ENCODE results near the gene ELL2. TPM values are rescaled to one million over a fixed set of nuclear protein-coding genes. Genes with fewer than 3 reads are reported as not detected.

Gene ELL2
- total and polyA plus RNA-seq, 2 of the 13 experiments (the other 11 are each of a cell fraction or from before 2014, with no cell fraction given), result 78.9 to 97.1 TPM

DNA sequence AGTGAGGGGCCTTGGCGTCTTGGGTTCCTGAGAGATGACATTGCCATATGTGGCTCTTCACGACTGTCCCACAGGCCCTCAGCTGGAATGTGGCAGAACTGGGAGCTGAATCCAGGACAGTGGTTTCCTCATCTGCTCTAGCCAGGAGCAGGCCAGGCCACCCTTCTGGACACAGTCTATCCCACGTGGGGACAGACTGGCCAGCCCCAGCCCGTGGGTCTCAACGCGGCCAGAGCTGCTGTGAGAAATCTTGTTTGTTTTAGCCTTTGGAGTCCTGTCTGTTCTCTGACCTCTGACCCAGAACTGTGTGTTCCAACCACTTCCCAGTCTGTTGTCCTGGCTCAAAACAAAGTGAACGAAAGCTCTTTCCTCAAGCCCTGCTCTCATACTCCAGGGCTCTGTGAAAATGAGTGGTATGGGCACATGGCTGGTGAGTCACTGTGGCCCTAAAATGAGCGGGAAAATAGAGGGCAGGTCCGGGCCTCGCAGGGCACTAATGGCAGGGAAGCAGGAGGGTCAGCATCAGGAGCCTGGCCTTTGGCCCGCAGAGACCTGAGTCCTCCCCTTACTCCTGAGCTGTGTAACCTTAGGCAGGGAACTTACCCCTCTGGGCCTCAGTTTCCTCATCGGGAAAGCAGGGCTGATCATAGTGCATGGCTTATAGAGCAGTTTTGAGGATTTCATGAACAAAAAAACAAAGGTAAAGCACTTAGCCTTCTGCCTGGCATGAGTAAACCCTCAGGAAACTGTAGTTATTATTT lies 104.3 kb downstream of the ELL2 start (continued):
- TF ChIP-seq FOXM1 (CRISPR knock-in tag; IDR thresholded peaks at IDR 0.05), result no peak
- TF ChIP-seq MBD4 (IDR thresholded peaks at IDR 0.05; ENCODE audit: borderline replicate concordance, low read length), result no peak
- TF ChIP-seq ZSCAN22 (CRISPR knock-in tag; IDR thresholded peaks at IDR 0.05), result no peak; the same call in 1 of the 2 replicates
- TF ChIP-seq, protein P1, sequence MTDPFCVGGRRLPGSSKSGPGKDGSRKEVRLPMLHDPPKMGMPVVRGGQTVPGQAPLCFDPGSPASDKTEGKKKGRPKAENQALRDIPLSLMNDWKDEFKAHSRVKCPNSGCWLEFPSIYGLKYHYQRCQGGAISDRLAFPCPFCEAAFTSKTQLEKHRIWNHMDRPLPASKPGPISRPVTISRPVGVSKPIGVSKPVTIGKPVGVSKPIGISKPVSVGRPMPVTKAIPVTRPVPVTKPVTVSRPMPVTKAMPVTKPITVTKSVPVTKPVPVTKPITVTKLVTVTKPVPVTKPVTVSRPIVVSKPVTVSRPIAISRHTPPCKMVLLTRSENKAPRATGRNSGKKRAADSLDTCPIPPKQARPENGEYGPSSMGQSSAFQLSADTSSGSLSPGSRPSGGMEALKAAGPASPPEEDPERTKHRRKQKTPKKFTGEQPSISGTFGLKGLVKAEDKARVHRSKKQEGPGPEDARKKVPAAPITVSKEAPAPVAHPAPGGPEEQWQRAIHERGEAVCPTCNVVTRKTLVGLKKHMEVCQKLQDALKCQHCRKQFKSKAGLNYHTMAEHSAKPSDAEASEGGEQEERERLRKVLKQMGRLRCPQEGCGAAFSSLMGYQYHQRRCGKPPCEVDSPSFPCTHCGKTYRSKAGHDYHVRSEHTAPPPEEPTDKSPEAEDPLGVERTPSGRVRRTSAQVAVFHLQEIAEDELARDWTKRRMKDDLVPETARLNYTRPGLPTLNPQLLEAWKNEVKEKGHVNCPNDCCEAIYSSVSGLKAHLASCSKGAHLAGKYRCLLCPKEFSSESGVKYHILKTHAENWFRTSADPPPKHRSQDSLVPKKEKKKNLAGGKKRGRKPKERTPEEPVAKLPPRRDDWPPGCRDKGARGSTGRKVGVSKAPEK (CRISPR knock-in tag; IDR thresholded peaks at IDR 0.05; ENCODE audit: borderline replicate concordance), result no peak; the same call in 1 of the 2 replicates
- TF ChIP-seq, protein P2, sequence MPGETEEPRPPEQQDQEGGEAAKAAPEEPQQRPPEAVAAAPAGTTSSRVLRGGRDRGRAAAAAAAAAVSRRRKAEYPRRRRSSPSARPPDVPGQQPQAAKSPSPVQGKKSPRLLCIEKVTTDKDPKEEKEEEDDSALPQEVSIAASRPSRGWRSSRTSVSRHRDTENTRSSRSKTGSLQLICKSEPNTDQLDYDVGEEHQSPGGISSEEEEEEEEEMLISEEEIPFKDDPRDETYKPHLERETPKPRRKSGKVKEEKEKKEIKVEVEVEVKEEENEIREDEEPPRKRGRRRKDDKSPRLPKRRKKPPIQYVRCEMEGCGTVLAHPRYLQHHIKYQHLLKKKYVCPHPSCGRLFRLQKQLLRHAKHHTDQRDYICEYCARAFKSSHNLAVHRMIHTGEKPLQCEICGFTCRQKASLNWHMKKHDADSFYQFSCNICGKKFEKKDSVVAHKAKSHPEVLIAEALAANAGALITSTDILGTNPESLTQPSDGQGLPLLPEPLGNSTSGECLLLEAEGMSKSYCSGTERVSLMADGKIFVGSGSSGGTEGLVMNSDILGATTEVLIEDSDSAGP (CRISPR knock-in tag; IDR thresholded peaks at IDR 0.05; ENCODE audit: borderline replicate concordance), result peak; percentile 62; the same call in 1 of the 2 replicates
- no peak for TF ChIP-seq SETDB1 (CRISPR knock-in tag; IDR thresholded peaks at IDR 0.05; ENCODE audit: borderline replicate concordance)
- no peak for TF ChIP-seq NFE2L2 (IDR thresholded peaks at IDR 0.05; ENCODE audit: low read length)
- no peak for TF ChIP-seq HNRNPUL1 (IDR thresholded peaks at IDR 0.05; ENCODE audit: low read depth, low read length)
- TF ChIP-seq ZNF850 (CRISPR knock-in tag; conservative IDR thresholded peaks at IDR 0.05), result no peak
- TF ChIP-seq, protein P3, sequence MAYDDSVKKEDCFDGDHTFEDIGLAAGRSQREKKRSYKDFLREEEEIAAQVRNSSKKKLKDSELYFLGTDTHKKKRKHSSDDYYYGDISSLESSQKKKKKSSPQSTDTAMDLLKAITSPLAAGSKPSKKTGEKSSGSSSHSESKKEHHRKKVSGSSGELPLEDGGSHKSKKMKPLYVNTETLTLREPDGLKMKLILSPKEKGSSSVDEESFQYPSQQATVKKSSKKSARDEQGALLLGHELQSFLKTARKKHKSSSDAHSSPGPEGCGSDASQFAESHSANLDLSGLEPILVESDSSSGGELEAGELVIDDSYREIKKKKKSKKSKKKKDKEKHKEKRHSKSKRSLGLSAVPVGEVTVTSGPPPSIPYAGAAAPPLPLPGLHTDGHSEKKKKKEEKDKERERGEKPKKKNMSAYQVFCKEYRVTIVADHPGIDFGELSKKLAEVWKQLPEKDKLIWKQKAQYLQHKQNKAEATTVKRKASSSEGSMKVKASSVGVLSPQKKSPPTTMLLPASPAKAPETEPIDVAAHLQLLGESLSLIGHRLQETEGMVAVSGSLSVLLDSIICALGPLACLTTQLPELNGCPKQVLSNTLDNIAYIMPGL (CRISPR knock-in tag; IDR thresholded peaks at IDR 0.05; ENCODE audit: borderline replicate concordance in 1 of 2, low read depth in 1 of 2), result peak; percentile 39 to 41; a peak in 2 of 4 replicates
- no peak for TF ChIP-seq ADNP (CRISPR knock-in tag; IDR thresholded peaks at IDR 0.05)
- TF ChIP-seq, protein P4, sequence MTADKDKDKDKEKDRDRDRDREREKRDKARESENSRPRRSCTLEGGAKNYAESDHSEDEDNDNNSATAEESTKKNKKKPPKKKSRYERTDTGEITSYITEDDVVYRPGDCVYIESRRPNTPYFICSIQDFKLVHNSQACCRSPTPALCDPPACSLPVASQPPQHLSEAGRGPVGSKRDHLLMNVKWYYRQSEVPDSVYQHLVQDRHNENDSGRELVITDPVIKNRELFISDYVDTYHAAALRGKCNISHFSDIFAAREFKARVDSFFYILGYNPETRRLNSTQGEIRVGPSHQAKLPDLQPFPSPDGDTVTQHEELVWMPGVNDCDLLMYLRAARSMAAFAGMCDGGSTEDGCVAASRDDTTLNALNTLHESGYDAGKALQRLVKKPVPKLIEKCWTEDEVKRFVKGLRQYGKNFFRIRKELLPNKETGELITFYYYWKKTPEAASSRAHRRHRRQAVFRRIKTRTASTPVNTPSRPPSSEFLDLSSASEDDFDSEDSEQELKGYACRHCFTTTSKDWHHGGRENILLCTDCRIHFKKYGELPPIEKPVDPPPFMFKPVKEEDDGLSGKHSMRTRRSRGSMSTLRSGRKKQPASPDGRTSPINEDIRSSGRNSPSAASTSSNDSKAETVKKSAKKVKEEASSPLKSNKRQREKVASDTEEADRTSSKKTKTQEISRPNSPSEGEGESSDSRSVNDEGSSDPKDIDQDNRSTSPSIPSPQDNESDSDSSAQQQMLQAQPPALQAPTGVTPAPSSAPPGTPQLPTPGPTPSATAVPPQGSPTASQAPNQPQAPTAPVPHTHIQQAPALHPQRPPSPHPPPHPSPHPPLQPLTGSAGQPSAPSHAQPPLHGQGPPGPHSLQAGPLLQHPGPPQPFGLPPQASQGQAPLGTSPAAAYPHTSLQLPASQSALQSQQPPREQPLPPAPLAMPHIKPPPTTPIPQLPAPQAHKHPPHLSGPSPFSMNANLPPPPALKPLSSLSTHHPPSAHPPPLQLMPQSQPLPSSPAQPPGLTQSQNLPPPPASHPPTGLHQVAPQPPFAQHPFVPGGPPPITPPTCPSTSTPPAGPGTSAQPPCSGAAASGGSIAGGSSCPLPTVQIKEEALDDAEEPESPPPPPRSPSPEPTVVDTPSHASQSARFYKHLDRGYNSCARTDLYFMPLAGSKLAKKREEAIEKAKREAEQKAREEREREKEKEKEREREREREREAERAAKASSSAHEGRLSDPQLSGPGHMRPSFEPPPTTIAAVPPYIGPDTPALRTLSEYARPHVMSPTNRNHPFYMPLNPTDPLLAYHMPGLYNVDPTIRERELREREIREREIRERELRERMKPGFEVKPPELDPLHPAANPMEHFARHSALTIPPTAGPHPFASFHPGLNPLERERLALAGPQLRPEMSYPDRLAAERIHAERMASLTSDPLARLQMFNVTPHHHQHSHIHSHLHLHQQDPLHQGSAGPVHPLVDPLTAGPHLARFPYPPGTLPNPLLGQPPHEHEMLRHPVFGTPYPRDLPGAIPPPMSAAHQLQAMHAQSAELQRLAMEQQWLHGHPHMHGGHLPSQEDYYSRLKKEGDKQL (CRISPR knock-in tag; IDR thresholded peaks at IDR 0.05; ENCODE audit: low read depth), result no peak
- TF ChIP-seq, protein P5, sequence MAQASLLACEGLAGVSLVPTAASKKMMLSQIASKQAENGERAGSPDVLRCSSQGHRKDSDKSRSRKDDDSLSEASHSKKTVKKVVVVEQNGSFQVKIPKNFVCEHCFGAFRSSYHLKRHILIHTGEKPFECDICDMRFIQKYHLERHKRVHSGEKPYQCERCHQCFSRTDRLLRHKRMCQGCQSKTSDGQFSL (CRISPR knock-in tag; IDR thresholded peaks at IDR 0.05), result no peak
- TF ChIP-seq, protein P6, sequence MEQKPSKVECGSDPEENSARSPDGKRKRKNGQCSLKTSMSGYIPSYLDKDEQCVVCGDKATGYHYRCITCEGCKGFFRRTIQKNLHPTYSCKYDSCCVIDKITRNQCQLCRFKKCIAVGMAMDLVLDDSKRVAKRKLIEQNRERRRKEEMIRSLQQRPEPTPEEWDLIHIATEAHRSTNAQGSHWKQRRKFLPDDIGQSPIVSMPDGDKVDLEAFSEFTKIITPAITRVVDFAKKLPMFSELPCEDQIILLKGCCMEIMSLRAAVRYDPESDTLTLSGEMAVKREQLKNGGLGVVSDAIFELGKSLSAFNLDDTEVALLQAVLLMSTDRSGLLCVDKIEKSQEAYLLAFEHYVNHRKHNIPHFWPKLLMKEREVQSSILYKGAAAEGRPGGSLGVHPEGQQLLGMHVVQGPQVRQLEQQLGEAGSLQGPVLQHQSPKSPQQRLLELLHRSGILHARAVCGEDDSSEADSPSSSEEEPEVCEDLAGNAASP (CRISPR knock-in tag; IDR thresholded peaks at IDR 0.05; ENCODE audit: borderline replicate concordance), result peak; percentile 75

All from HepG2 (cell line).